22Rv1 (cell line): ENCODE data around the gene RERE.

Experiments
- CTCF ChIP-seq: fragments of 450-650 bp; IDR thresholded peaks from 2 replicates; pipeline ENCODE4 v1.5.1; 2017; ENCODE audit warnings: mild to moderate bottlenecking
- ZFX ChIP-seq: fragments of 450-650 bp; IDR thresholded peaks from 2 replicates; pipeline ENCODE4 v1.6.1; 2017; ENCODE audit warnings: antibody characterized with exemption, borderline replicate concordance

- TF ChIP-seq CTCF (no peak), ZFX (no peak)
Observed at GRCh38 chr1:8311068-8311718, 506.2 kb downstream of the RERE start.
